Measurements from ENCODE around the gene DPP6.

The DPP6 gene

DNA sequence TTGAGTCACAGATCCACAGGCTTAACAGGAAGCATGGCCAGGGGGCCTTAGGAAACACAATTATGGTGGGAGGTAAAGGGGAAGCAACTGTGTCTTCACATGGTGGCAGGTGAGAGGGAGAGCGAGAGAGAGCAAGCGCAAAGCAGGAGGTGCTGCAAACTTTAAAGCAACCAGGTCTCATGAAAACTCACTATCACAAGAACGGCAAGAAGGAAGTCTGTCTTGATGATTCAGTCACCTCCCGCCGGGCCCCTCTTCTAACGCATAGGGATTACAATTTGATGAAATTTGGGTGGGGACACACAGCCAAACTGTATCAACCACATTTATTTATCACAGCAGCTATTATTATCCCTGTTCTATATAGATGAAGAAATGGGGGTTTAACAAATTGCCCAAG lies 201.6 kb downstream of the DPP6 start:
- no peak for DNase-seq

DNA sequence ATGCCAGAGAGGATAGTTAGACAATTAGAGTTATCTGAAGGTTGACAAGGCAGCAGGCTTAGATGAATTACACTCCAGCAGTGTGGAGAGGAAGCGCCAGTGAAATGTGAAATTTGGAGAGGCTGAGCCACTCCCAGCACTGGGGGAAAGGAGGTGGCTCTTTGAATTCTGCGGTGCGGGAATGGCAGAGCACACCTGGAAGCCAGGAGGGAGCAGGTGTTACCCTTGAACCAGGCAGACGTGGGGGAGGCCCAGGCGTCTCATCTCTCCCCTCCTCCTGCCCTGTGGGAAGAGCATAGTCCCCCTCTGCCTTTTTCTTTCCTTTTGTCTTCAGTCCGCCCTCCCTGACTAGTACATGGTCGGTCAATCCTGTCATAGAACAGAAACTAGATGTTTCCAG lies 203.1 kb downstream of the DPP6 start:
- DNase-seq: no peak

DNA sequence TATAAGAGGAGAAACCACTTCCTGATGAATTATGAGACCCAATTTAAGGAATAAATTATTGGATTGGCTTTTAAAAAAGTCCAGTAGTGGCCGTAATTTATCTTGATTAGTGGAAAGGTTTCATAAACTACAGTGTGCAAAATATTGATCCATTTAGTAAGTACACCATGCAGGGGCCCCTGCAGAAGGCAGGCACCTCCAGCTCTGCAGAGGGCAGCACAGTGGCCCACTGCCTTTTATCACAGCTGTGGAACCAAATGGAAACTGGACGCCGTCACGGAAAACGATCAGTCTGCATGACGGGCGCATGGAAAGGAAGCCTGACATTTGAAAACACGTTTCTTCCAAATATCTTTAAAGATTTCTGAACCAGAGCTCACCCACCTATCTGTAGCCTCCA lies 204.0 kb downstream of the DPP6 start:
- DNase-seq: no peak

GRCh38 chr7:154259396-154259795 lies 207.2 kb downstream of the DPP6 start:
- no peak for DNase-seq

DNA sequence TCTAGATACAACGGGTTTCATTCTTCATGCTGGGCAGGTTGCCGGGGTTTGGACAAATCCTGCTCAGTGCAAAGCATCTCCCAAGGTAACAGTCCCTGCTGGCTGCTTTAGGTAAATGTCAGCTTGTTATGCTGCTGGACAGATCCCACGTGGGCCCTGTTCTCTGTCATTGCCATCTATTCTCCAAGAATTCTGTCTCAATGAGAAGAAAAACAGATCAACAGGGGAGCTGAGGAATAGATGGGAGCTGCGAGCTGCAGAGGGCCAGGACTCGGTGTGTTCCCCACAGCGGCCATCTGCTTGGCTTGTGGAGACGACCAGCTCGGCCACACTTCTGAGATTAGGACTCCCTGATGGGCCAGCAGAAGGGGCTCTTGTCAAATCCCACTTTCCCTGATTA lies 235.2 kb downstream of the DPP6 start:
- no peak for DNase-seq

GRCh38 chr7:154289119-154289518 lies 236.9 kb downstream of the DPP6 start:
- DNase-seq: no peak

GRCh38 chr7:154296443-154296842 lies 244.2 kb downstream of the DPP6 start:
- no peak for DNase-seq

DNA sequence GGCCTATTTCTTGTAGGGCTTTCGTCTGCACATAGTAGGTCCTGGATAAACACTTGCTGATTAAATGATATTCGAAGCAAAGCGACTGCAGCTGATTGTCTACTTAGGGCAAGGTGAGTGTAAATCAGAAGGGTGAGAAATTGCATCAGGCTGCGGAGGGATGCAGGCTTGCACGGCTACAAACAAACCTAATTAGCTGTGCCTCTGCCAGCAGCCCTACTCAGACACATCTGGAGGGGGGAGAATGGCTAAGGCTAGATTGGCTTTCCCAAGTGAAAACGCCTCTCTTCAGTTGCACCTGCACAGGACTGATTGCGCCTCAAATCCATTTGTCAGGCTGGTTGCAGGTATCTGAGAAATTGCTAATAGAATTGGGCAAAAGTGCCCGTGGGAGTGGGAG lies 247.5 kb downstream of the DPP6 start:
- no peak for DNase-seq

- no peak for DNase-seq
These were observed 250.2 kb downstream of the DPP6 start for GRCh38 chr7:154302380-154302779.

- DNase-seq: no peak
These were observed 252.0 kb downstream of the DPP6 start for GRCh38 chr7:154304231-154304630.

DNA sequence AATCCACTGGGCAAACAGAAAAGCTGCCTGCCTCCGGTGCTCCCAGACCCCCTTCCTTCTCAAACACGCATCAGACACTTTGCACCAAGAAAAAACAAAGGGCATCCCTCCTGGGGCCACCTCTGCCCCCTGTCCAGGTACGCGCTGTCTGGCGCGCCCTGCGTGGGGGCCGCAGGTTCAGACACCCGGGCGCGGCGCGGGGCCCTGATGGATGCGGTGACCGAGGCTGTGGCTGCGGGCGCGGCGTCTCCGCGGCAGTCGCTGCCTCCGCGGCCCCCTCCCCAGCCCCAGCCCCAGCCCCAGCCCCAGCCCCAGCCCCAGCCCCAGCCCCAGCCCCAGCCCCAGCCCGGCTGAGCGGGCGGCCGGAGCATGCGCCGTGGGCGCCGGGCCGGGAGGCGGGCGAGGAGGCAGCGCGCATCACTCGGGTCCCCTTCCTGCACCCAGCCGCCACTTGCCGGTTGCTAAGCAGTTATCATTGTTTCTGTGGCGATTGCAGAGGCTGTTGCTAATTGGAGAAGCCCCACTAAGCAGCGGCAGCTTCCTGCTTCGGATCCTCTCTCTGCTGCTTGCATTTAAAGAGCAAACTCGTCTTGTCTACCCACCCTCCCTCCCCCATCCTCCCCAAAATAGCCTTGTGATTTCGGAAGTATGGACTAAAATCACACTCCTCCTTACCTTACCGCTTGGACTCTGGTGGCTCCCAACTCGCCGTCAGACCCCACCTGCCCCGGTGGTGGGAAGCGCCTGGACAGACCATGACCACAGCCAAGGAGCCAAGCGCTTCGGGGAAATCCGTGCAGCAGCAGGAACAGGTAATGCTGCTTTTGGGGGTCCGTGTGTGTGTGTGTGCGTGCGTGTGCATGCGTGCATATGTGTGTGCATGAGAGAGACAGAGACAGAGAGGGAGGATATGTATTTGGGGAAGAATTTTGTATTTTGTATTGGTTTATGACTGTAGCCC lies 252.8 kb downstream of the DPP6 start:
- DNase-seq: no peak

GRCh38 chr7:154306036-154306435 lies 253.8 kb downstream of the DPP6 start:
- DNase-seq: no peak

DNA sequence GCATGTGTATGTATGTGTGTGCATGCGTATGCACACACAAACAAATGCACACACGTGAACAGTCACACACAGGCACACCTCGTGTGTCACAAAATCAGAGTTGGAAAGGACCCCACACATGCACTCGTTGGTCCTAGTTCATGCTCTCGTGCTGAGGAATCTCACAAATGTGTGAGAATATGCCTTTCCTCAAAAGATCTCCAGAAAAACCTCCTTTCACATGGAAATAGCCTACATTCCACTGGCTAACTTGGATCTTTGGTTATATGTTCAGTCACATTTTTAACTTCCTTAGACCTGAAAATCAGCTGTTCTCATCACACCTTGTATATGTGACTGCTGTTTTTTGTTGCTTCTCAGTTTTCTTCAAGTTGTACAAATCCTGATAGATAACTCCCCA lies 256.7 kb downstream of the DPP6 start:
- no peak for DNase-seq

DNA sequence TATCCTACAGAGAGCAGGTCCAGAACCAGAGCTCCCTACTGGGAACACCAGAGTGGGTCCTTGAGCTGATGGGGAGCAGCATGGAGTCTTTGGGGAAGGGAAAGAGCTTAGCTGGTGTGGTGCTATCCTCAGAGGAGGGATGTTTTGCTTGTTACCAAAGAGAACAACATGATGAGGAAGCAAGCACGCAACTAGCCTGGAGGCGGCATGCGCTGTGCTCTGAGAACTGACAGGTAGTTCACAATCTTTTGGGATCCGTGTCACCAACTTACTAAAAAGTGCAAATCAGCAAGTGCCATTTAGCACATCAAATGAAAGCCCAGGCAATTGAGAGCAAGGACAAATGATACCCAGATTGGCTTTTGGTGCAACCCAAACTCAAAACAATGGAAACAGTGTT lies 257.9 kb downstream of the DPP6 start:
- DNase-seq: no peak

GRCh38 chr7:154324196-154324595 lies 272.0 kb downstream of the DPP6 start:
- DNase-seq: no peak

DNA sequence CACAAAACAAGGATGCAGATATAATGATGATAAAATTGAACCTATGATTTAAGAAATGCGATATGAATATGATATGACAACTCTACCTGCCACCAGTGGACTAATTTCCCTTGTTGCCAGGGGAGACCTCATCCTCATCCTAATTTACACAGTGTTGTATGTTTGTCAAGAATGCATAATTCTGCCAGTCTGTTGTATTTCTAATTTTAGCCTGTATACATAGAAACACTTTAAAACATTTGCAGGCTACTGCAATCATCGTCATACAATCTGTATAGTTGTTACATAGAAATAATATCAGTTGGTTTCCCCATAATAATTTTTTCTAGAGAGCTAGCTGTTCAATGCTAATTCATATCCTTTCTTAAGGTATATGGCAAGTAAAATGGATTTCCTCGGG lies 274.2 kb downstream of the DPP6 start:
- no peak for DNase-seq

GRCh38 chr7:154330318-154330717 lies 278.1 kb downstream of the DPP6 start:
- no peak for DNase-seq

DNA sequence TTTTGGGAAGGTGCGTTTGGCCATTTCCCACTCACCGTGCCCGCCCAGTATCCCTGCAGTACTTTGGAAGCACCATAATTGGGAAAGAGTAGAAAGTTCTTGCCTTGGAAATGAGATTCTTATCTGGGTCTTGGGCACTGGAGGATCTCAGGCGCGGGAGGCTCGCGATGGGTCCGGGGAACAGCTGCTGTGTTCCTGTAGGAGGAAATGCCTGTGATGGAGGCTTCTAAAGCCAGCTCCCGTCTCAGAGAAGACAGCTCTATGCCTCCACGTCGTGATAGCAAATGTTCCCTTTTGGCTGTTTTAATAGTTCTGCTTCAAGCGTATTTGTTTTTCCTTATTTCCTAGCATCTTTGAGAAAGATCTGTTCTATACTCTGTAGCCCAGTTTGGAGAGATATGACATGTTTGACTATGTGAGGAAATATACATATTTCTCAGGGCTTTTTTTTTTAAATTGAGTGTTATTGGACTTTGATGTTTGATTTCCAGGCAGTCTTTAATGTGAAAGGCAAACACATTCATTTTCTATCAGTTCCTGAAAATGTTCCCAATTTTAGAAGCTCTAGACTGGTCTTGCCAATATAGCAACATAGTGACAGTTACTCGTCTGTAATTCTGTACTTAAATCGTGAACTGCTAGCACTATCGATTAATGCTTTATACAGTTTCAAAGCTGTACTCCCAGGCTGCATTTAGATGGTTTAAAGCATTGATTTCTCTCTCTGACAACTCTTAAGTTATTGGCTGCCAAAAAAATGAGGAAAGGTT lies 280.8 kb downstream of the DPP6 start:
- DNase-seq: no peak

DNA sequence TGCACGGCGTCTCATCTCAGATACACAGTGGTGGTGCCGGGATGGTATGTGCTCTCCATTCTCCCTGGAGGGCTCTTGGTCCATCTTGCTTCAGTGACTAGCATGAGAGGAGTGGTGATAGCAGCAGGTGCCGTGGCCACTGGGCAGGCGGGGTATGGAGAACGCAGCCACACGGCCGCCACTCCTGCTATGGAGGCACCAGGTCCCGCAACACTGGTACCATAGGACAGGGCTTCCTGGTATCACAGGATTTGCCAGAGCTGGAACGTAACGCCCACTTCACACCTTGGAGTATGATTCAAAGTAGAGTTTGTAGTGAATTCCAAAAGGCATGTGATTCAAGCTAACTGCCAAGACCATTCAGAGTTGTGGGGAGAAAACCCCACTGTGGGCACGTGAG lies 284.1 kb downstream of the DPP6 start:
- no peak for DNase-seq

DNA sequence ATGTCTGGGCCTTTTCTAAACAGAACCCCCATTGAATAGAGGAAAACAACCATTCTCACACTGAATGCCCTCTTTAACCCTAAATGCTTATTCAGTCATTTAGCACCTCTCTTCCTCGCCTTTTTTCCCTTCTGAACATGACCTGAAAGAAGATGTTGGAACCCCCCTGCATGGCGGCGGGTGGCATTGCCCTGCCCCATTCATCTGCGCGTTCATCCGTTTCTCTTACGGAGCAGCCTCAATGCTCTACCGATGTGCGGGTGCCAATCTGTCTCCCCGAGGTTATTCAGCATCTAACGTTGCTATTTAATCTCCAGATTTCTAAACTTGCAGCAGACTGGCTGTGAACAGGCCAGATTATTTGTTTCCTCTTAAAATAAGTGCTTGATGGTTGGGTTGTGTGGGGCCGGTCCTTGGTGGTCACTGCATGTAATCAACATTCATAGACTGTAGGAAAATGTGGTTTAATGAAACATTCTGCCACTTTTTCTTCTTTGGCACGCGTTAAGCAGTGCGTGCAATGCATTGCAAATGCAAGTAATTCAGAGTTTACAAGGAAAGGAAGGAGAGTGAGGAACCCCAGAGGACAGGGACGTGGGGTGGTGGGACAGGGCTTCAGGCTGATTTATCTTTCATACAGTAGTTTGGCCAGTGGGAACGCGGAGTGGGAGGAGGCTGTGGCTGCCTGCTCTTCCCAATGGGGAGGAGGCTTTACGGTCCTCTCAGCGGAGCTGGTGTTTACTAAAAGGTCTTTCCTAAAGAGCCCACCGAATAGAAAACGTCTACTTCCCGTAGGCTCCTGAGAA lies 286.7 kb downstream of the DPP6 start:
- no peak for DNase-seq

GRCh38 chr7:154342971-154343633 lies 290.9 kb downstream of the DPP6 start:
- DNase-seq: no peak

- DNase-seq: no peak
These were observed 291.7 kb downstream of the DPP6 start for GRCh38 chr7:154343778-154344412.

Data from stimulated activated CD4-positive, alpha-beta T cell treated with anti-CD3 and anti-CD28 coated beads, Interleukin-2, amount 100 ng/mL, for 24 hours (primary cell).